Measurements from ENCODE around the gene RTKN. TPM values are rescaled to one million over a fixed set of nuclear protein-coding genes. Genes with fewer than 3 reads are reported as not detected.

Gene RTKN
- total and polyA plus RNA-seq, 4 donors = 21.9 to 46.0 (median 30.6) TPM

DNA sequence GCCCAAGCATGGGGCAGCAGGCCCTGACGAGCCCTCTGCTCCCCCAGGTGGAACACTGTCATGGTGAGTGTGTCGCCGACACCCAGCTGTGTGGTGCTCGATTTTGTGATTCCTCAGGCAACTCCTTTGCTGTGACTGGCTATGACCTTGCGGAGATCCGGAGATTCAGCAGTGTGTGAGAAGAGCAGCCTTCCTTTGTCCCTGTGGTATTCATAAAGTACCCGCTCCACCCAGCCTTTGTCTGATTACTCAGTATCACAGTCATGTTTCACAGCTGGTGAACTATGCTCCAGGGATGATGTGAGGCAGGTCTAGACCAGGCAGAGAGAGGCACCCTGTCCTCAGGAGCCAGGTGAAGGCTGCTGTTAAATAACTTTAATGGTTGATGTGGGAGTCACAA, 16.2 kb downstream of the RTKN start:
- TF ChIP-seq, protein P1, sequence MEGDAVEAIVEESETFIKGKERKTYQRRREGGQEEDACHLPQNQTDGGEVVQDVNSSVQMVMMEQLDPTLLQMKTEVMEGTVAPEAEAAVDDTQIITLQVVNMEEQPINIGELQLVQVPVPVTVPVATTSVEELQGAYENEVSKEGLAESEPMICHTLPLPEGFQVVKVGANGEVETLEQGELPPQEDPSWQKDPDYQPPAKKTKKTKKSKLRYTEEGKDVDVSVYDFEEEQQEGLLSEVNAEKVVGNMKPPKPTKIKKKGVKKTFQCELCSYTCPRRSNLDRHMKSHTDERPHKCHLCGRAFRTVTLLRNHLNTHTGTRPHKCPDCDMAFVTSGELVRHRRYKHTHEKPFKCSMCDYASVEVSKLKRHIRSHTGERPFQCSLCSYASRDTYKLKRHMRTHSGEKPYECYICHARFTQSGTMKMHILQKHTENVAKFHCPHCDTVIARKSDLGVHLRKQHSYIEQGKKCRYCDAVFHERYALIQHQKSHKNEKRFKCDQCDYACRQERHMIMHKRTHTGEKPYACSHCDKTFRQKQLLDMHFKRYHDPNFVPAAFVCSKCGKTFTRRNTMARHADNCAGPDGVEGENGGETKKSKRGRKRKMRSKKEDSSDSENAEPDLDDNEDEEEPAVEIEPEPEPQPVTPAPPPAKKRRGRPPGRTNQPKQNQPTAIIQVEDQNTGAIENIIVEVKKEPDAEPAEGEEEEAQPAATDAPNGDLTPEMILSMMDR (IDR thresholded peaks at IDR 0.05; ENCODE audit: control extremely low read depth, extremely low read depth) = no peak
- Histone ChIP-seq H3K27me3 (ENCODE audit: control insufficient read depth in 3 of 3, insufficient read depth in 3 of 3, low read length in 2 of 3) (no peaks in the 10 kb centered on the region), H3K27ac (ENCODE audit: low read depth in 1 of 2, low read length in 1 of 2) (no peak overlapping the region), H3K9me3 (ENCODE audit: control insufficient read depth in 4 of 4, insufficient read depth in 3 of 4, low read length in 3 of 4) (no peaks in the 10 kb centered on the region), H3K36me3 (ENCODE audit: control insufficient read depth in 4 of 4, insufficient read depth in 4 of 4, low read length in 4 of 4) (peaks cover 12 to 36% (median 24%) of the 10 kb centered on the region in 4 donors), H3K4me1 (ENCODE audit: control insufficient read depth in 5 of 5, insufficient read depth in 5 of 5, low read length in 5 of 5) (peaks cover 0 to 4% (median 0%) of the 10 kb centered on the region in 5 donors), H3K4me3 (no peak overlapping the region), H3K9ac (ENCODE audit: insufficient read depth in 1 of 2, low read length in 2 of 2) (no peak overlapping the region)
- 86 to 88% methylated on average over 7 of the region's 7 CpGs for WGBS, 2 donors
- DNase-seq (no peak), ATAC-seq (ENCODE audit: insufficient read depth, low FRiP score) (no peak)

DNA sequence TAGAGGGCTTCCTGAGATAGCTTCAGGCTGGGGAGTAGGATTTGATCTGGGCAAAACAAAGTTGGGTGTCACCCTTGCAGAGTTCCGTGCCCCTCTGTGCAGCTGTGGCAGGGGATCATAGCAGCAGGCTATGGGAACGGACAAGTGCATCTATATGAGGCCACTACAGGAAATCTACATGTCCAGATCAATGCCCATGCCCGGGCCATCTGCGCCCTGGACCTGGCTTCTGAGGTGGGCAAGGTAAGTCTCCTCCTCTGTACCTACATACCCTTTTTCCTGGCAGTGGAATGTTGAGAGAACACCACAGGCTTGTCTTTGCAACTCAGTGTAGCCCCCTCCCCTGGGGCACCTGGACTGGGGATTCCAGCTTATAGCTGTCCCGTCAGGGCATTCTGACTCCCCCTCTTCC, 16.7 kb downstream of the RTKN start:
- no peak overlapping the region for H3K4me3 ChIP-seq
- H3K27ac ChIP-seq (ENCODE audit: low read depth in 1 of 2, low read length in 1 of 2) = no peak overlapping the region
- peaks cover 0 to 4% (median 0%) of the 10 kb centered on the region in 5 donors for H3K4me1 ChIP-seq (ENCODE audit: control insufficient read depth in 5 of 5, insufficient read depth in 5 of 5, low read length in 5 of 5)
- TF ChIP-seq, protein P1 (IDR thresholded peaks at IDR 0.05; ENCODE audit: control extremely low read depth, extremely low read depth) = no peak
- no peaks in the 10 kb centered on the region for H3K27me3 ChIP-seq (ENCODE audit: control insufficient read depth in 3 of 3, insufficient read depth in 3 of 3, low read length in 2 of 3)
- peaks cover 9 to 31% (median 20%) of the 10 kb centered on the region in 4 donors for H3K36me3 ChIP-seq (ENCODE audit: control insufficient read depth in 4 of 4, insufficient read depth in 4 of 4, low read length in 4 of 4)
- no peaks in the 10 kb centered on the region for H3K9me3 ChIP-seq (ENCODE audit: control insufficient read depth in 4 of 4, insufficient read depth in 3 of 4, low read length in 3 of 4)
- no peak for DNase-seq
- WGBS, 2 donors = 85 to 87% methylated on average over 5 of the region's 5 CpGs
- no peak overlapping the region for H3K9ac ChIP-seq (ENCODE audit: insufficient read depth in 1 of 2, low read length in 2 of 2)
- no peak for ATAC-seq (ENCODE audit: insufficient read depth, low FRiP score)

DNA sequence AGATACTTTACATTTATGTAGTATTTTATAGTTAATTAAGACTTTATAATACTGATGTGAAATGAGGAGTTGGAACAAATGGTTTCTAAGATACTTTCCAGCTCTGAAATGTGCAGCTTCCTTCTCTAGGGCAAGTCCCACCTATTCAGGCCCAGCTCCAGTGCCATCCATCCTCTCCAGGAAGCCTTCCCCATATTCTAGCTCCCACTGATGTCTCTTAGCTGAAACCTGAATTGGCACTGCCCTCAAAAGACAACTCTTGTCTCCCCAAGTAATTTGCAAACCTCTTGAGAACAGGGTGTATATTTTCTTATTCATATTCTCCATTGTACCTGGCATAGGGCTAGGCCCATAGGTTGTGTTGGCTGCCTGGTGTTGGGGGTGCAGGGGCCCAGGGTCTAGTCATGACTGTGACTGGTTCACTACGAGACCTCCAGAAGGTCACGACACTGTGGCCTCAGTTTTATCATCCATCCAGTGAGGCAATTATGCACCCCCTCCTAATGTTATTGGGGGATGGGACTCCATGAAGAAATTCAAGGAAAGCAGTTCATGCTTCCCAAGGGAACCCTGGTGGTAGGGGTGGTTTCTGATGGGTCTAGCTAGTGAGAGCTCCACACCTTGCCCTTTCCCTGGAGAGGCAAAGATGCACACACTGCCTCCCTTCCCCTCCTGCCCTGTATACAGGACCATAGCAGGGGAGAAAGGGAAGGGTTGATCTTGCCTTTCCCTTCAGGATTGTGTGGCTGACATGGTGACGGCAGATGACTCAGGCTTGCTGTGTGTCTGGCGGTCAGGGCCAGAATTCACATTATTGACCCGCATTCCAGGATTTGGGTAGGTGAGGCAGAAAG, 17.4 kb downstream of the RTKN start:
- no peaks in the 10 kb centered on the region for H3K9me3 ChIP-seq (ENCODE audit: control insufficient read depth in 4 of 4, insufficient read depth in 3 of 4, low read length in 3 of 4)
- no peak for ATAC-seq (ENCODE audit: insufficient read depth, low FRiP score)
- peaks cover 4 to 24% (median 15%) of the 10 kb centered on the region in 4 donors for H3K36me3 ChIP-seq (ENCODE audit: control insufficient read depth in 4 of 4, insufficient read depth in 4 of 4, low read length in 4 of 4)
- 85 to 90% methylated on average over 5 of the region's 5 CpGs for WGBS, 2 donors
- TF ChIP-seq, protein P1 (IDR thresholded peaks at IDR 0.05; ENCODE audit: control extremely low read depth, extremely low read depth) = no peak
- H3K27ac ChIP-seq (ENCODE audit: low read depth in 1 of 2, low read length in 1 of 2) = no peak overlapping the region
- no peak for DNase-seq
- H3K9ac ChIP-seq (ENCODE audit: insufficient read depth in 1 of 2, low read length in 2 of 2) = no peak overlapping the region
- no peaks in the 10 kb centered on the region for H3K27me3 ChIP-seq (ENCODE audit: control insufficient read depth in 3 of 3, insufficient read depth in 3 of 3, low read length in 2 of 3)
- no peak overlapping the region for H3K4me3 ChIP-seq
- peaks cover 0 to 4% (median 0%) of the 10 kb centered on the region in 5 donors for H3K4me1 ChIP-seq (ENCODE audit: control insufficient read depth in 5 of 5, insufficient read depth in 5 of 5, low read length in 5 of 5)

All from lung (tissue), 12 donors.